ENCODE results near the gene PAX5.

The PAX5 gene

GRCh38 chr9:36846621-36847020, 187.4 kb downstream of the PAX5 start:
- Histone ChIP-seq H4K20me1 (ENCODE audit: insufficient read depth, low read length) (no peaks in the 10 kb centered on the region), H3K9me3 (ENCODE audit: insufficient read depth, low read length, severe bottlenecking) (no peaks in the 10 kb centered on the region), H3K27ac (ENCODE audit: low read length) (no peak overlapping the region), H2AFZ (ENCODE audit: low read depth, low read length) (no peak overlapping the region), H3K4me2 (ENCODE audit: insufficient read depth, low read length) (no peak overlapping the region), H3K36me3 (ENCODE audit: insufficient read depth, low read length) (no peaks in the 10 kb centered on the region), H3K9ac (ENCODE audit: low read depth, low read length) (no peak overlapping the region), H3K27me3 (ENCODE audit: insufficient read depth, low read length, poor library complexity) (no peaks in the 10 kb centered on the region), H3K79me2 (ENCODE audit: insufficient read depth, low read length) (no peaks in the 10 kb centered on the region), H3K4me1 (ENCODE audit: insufficient read depth, low read length) (no peaks in the 10 kb centered on the region), H3K4me3 (ENCODE audit: low read depth in 1 of 2, low read length in 2 of 2) (no peak overlapping the region)
- ATAC-seq (ENCODE audit: insufficient read depth, low read depth) (no peak), DNase-seq (no peak)
- TF ChIP-seq CTCF (IDR thresholded peaks at IDR 0.05; ENCODE audit: borderline replicate concordance, extremely low read depth, low read length, poor library complexity, severe bottlenecking) (no peak), EZH2 (IDR thresholded peaks at IDR 0.05; ENCODE audit: borderline replicate concordance, low read depth, low read length, severe bottlenecking) (no peak)

- H3K4me1 ChIP-seq (ENCODE audit: insufficient read depth, low read length) = no peaks in the 10 kb centered on the region
- no peak overlapping the region for H3K4me3 ChIP-seq (ENCODE audit: low read depth in 1 of 2, low read length in 2 of 2)
- no peak overlapping the region for H3K4me2 ChIP-seq (ENCODE audit: insufficient read depth, low read length)
- no peaks in the 10 kb centered on the region for H3K36me3 ChIP-seq (ENCODE audit: insufficient read depth, low read length)
- no peaks in the 10 kb centered on the region for H3K27me3 ChIP-seq (ENCODE audit: insufficient read depth, low read length, poor library complexity)
- no peaks in the 10 kb centered on the region for H3K9me3 ChIP-seq (ENCODE audit: insufficient read depth, low read length, severe bottlenecking)
- no peak for DNase-seq
- no peak overlapping the region for H2AFZ ChIP-seq (ENCODE audit: low read depth, low read length)
- no peaks in the 10 kb centered on the region for H4K20me1 ChIP-seq (ENCODE audit: insufficient read depth, low read length)
- no peak overlapping the region for H3K9ac ChIP-seq (ENCODE audit: low read depth, low read length)
- no peak overlapping the region for H3K27ac ChIP-seq (ENCODE audit: low read length)
- no peak for ATAC-seq (ENCODE audit: insufficient read depth, low read depth)
- no peaks in the 10 kb centered on the region for H3K79me2 ChIP-seq (ENCODE audit: insufficient read depth, low read length)
- TF ChIP-seq EZH2 (IDR thresholded peaks at IDR 0.05; ENCODE audit: borderline replicate concordance, low read depth, low read length, severe bottlenecking) = no peak
- TF ChIP-seq CTCF (IDR thresholded peaks at IDR 0.05; ENCODE audit: borderline replicate concordance, extremely low read depth, low read length, poor library complexity, severe bottlenecking) = no peak
Measured at GRCh38 chr9:36845844-36846243, 188.2 kb downstream of the PAX5 start.

GRCh38 chr9:36844961-36845360, 189.1 kb downstream of the PAX5 start:
- no peak for TF ChIP-seq CTCF (IDR thresholded peaks at IDR 0.05; ENCODE audit: borderline replicate concordance, extremely low read depth, low read length, poor library complexity, severe bottlenecking)
- TF ChIP-seq EZH2 (IDR thresholded peaks at IDR 0.05; ENCODE audit: borderline replicate concordance, low read depth, low read length, severe bottlenecking) = no peak
- H3K36me3 ChIP-seq (ENCODE audit: insufficient read depth, low read length) = no peaks in the 10 kb centered on the region

GRCh38 chr9:36843964-36844363, 190.1 kb downstream of the PAX5 start:
- peaks cover 3% of the 10 kb centered on the region for H3K27me3 ChIP-seq (ENCODE audit: insufficient read depth, low read length, poor library complexity)
- no peaks in the 10 kb centered on the region for H3K9me3 ChIP-seq (ENCODE audit: insufficient read depth, low read length, severe bottlenecking)
- no peak for ATAC-seq (ENCODE audit: insufficient read depth, low read depth)
- H3K27ac ChIP-seq (ENCODE audit: low read length) = no peak overlapping the region
- H3K79me2 ChIP-seq (ENCODE audit: insufficient read depth, low read length) = no peaks in the 10 kb centered on the region
- H3K4me1 ChIP-seq (ENCODE audit: insufficient read depth, low read length) = no peaks in the 10 kb centered on the region
- no peak overlapping the region for H2AFZ ChIP-seq (ENCODE audit: low read depth, low read length)
- H3K4me3 ChIP-seq (ENCODE audit: low read depth in 1 of 2, low read length in 2 of 2) = no peak overlapping the region
- no peak overlapping the region for H3K4me2 ChIP-seq (ENCODE audit: insufficient read depth, low read length)
- H3K36me3 ChIP-seq (ENCODE audit: insufficient read depth, low read length) = no peaks in the 10 kb centered on the region
- TF ChIP-seq CTCF (IDR thresholded peaks at IDR 0.05; ENCODE audit: borderline replicate concordance, extremely low read depth, low read length, poor library complexity, severe bottlenecking) (no peak), EZH2 (IDR thresholded peaks at IDR 0.05; ENCODE audit: borderline replicate concordance, low read depth, low read length, severe bottlenecking) (no peak)
- H4K20me1 ChIP-seq (ENCODE audit: insufficient read depth, low read length) = no peaks in the 10 kb centered on the region
- H3K9ac ChIP-seq (ENCODE audit: low read depth, low read length) = no peak overlapping the region
- no peak for DNase-seq

More at GRCh38 chr9:36844961-36845360, 189.1 kb downstream of the PAX5 start:
- Histone ChIP-seq H3K27ac (ENCODE audit: low read length) (no peak overlapping the region), H4K20me1 (ENCODE audit: insufficient read depth, low read length) (no peaks in the 10 kb centered on the region), H2AFZ (ENCODE audit: low read depth, low read length) (no peak overlapping the region), H3K79me2 (ENCODE audit: insufficient read depth, low read length) (no peaks in the 10 kb centered on the region), H3K4me1 (ENCODE audit: insufficient read depth, low read length) (no peaks in the 10 kb centered on the region), H3K9ac (ENCODE audit: low read depth, low read length) (no peak overlapping the region), H3K4me3 (ENCODE audit: low read depth in 1 of 2, low read length in 2 of 2) (no peak overlapping the region), H3K27me3 (ENCODE audit: insufficient read depth, low read length, poor library complexity) (no peaks in the 10 kb centered on the region), H3K9me3 (ENCODE audit: insufficient read depth, low read length, severe bottlenecking) (no peaks in the 10 kb centered on the region), H3K4me2 (ENCODE audit: insufficient read depth, low read length) (no peak overlapping the region)
- no peak for DNase-seq
- ATAC-seq (ENCODE audit: insufficient read depth, low read depth) = no peak
